IPS-18c (cell line): ENCODE results near the gene OR1I1.

Experiments
- H3K4me3 ChIP-seq: 2 replicates; pipeline ENCODE4 v1.7.0; 2013; ENCODE audit warnings: low read depth, mild to moderate bottlenecking, low read length, moderate library complexity; ENCODE audit not compliant: insufficient read depth
- H3K9me3 ChIP-seq: one replicate; pipeline ENCODE4 v1.6.1; 2013; ENCODE audit warnings: mild to moderate bottlenecking, low read length, moderate library complexity; ENCODE audit not compliant: control insufficient read depth, insufficient read depth

OR1I1 gene

GRCh38 chr19:15125232-15126067, 43.4 kb downstream of the OR1I1 start:
- peak overlapping the region; percentile 97 for H3K4me3 ChIP-seq
- H3K9me3 ChIP-seq: peaks cover 4% of the 10 kb centered on the region

- peak overlapping the region; percentile 36; the same call in 1 of the 2 replicates for H3K4me3 ChIP-seq
- H3K9me3 ChIP-seq: peaks cover 4% of the 10 kb centered on the region
Measured at GRCh38 chr19:15126131-15126910, 44.3 kb downstream of the OR1I1 start.

GRCh38 chr19:15128162-15128770, 46.3 kb downstream of the OR1I1 start:
- Histone ChIP-seq H3K4me3 (no peak overlapping the region), H3K9me3 (peaks cover 4% of the 10 kb centered on the region)

- no peak overlapping the region for H3K4me3 ChIP-seq
Measured at GRCh38 chr19:15129856-15130585, 48.0 kb downstream of the OR1I1 start.

GRCh38 chr19:15136234-15136954, 54.4 kb downstream of the OR1I1 start:
- Histone ChIP-seq H3K4me3 (no peak overlapping the region), H3K9me3 (peaks cover 2% of the 10 kb centered on the region)

More at GRCh38 chr19:15129856-15130585, 48.0 kb downstream of the OR1I1 start:
- H3K9me3 ChIP-seq: peaks cover under 1% of the 10 kb centered on the region

- Histone ChIP-seq H3K4me3 (no peak overlapping the region), H3K9me3 (peaks cover 2% of the 10 kb centered on the region)
Measured at GRCh38 chr19:15137777-15138176, 55.8 kb downstream of the OR1I1 start.

GRCh38 chr19:15138427-15138826, 56.4 kb downstream of the OR1I1 start:
- Histone ChIP-seq H3K9me3 (peaks cover 2% of the 10 kb centered on the region), H3K4me3 (no peak overlapping the region)

- Histone ChIP-seq H3K4me3 (no peak overlapping the region), H3K9me3 (peaks cover 2% of the 10 kb centered on the region)
Measured at GRCh38 chr19:15141143-15141542, 59.1 kb downstream of the OR1I1 start.

- H3K9me3 ChIP-seq: peaks cover 2% of the 10 kb centered on the region
- no peak overlapping the region for H3K4me3 ChIP-seq
Measured at GRCh38 chr19:15142313-15142712, 60.3 kb downstream of the OR1I1 start.
